OCI-LY3 (cell line): Measurements from ENCODE around the gene KRT6B.

ENCODE experiments used
- CTCF ChIP-seq: fragments of 200-600, 300-600 bp; sonication (generic); IDR thresholded peaks from 2 replicates; pipeline ENCODE4 v1.5.1; 2014; ENCODE audit warnings: antibody characterized with exemption, low read length, low read depth
- EZH2phosphoT487 ChIP-seq: fragments of 200-600 bp; shearing (Covaris generic); IDR thresholded peaks from 2 replicates; pipeline ENCODE4 v1.6.1; 2018; ENCODE audit warnings: antibody characterized with exemption, mixed run types, low read depth

- no peak for TF ChIP-seq CTCF
- TF ChIP-seq EZH2phosphoT487: no peak
Observed at GRCh38 chr12:52400906-52401305, 51.0 kb downstream of the KRT6B start.
